ENCODE data around the gene MYO3B. TPM values are rescaled to one million over a fixed set of nuclear protein-coding genes. Genes with fewer than 3 reads are reported as not detected.

The MYO3B gene
- total RNA-seq, 1 experiment from 2014 or later, result 0.63 TPM

DNA sequence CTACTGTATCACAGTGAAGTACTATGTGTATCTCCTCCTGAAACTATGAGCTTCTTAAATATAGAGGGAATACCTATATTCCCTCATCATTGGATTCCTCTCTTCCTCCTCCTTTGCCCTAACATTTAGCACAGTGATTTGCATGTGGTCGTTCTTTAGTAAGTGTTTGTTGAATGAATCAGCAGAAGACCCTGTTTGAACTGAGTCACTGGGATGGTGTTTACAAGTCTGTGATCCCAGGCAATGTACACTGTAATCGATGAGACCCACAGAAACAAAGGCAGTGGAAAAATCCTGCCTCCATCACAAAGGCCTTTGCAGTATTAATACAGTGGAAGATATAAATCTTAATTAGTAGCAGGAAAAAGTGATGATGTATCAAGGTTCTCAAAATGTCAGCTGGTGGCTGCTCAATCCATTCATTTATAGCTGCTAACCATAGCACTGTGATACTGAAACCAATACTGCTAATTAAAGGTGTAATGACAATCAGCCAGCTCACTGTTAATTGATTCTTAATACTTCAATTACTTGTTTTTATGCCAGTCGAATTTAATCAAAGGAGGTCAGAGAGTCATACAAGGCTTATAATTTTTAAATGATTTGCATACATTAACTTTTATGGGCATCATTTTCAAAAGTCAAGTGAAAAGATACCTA is 20.8 kb upstream of the MYO3B start:
- Histone ChIP-seq H4K91ac (ENCODE audit: insufficient read length, low read depth, low read length) (no peak overlapping the region), H2BK12ac (ENCODE audit: insufficient read length, low read depth, low read length) (no peak overlapping the region), H3K56ac (ENCODE audit: insufficient read length, low read depth, low read length) (no peak overlapping the region), H3K4ac (ENCODE audit: low read depth, low read length) (no peak overlapping the region), H2AFZ (ENCODE audit: low read length) (no peak overlapping the region), H3K4me2 (ENCODE audit: insufficient read depth, insufficient read length, low read length) (no peak overlapping the region), H2BK15ac (ENCODE audit: low read depth, low read length) (no peak overlapping the region), H4K20me1 (ENCODE audit: control insufficient read depth, insufficient read depth, insufficient read length) (no peaks in the 10 kb centered on the region), H3K18ac (ENCODE audit: insufficient read length, low read depth, low read length) (no peak overlapping the region), H3K9ac (ENCODE audit: extremely low read depth, insufficient read length, low read length) (no peak overlapping the region), H2BK20ac (ENCODE audit: low read depth, low read length, poor library complexity, severe bottlenecking) (no peak overlapping the region), H2AK5ac (ENCODE audit: insufficient read length, low read length) (no peak overlapping the region), H3K23me2 (ENCODE audit: insufficient read length, low read depth, low read length, poor library complexity, severe bottlenecking) (no peaks in the 10 kb centered on the region), H3K9me3 (ENCODE audit: control insufficient read depth, low read depth, low read length) (no peaks in the 10 kb centered on the region), H2BK5ac (ENCODE audit: insufficient read length, low read length) (no peak overlapping the region), H3K23ac (ENCODE audit: insufficient read length, low read depth, low read length) (no peak overlapping the region), H3K4me1 (ENCODE audit: insufficient read depth, low read length) (peaks cover 12% of the 10 kb centered on the region), H3K27ac (ENCODE audit: insufficient read length, low read depth, low read length) (no peak overlapping the region), H4K8ac (replicated peaks; ENCODE audit: insufficient read length, low read depth, low read length) (no peak overlapping the region), H3T11ph (ENCODE audit: low read length) (no peak overlapping the region), H3K79me1 (ENCODE audit: insufficient read depth, low read depth, low read length, poor library complexity, severe bottlenecking) (no peaks in the 10 kb centered on the region), H3K27me3 (ENCODE audit: insufficient read depth, low read length) (no peaks in the 10 kb centered on the region), H2BK120ac (ENCODE audit: low read depth, low read length, poor library complexity, severe bottlenecking) (no peak overlapping the region), H4K5ac (ENCODE audit: insufficient read length, low read depth, low read length) (no peak overlapping the region), H3K14ac (ENCODE audit: insufficient read depth, low read length) (no peak overlapping the region), H3K79me2 (ENCODE audit: insufficient read depth, low read length) (no peaks in the 10 kb centered on the region)
- TF ChIP-seq, protein P1, sequence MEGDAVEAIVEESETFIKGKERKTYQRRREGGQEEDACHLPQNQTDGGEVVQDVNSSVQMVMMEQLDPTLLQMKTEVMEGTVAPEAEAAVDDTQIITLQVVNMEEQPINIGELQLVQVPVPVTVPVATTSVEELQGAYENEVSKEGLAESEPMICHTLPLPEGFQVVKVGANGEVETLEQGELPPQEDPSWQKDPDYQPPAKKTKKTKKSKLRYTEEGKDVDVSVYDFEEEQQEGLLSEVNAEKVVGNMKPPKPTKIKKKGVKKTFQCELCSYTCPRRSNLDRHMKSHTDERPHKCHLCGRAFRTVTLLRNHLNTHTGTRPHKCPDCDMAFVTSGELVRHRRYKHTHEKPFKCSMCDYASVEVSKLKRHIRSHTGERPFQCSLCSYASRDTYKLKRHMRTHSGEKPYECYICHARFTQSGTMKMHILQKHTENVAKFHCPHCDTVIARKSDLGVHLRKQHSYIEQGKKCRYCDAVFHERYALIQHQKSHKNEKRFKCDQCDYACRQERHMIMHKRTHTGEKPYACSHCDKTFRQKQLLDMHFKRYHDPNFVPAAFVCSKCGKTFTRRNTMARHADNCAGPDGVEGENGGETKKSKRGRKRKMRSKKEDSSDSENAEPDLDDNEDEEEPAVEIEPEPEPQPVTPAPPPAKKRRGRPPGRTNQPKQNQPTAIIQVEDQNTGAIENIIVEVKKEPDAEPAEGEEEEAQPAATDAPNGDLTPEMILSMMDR (conservative IDR thresholded peaks at IDR 0.05), result no peak
- peaks cover under 1% of the 10 kb centered on the region; the same call in 1 of the 2 replicates for H3K27me3 Mint-ChIP-seq (ENCODE audit: low read depth)
- no peak for DNase-seq
- no CpG with 5 or more reads among the region's 3 CpGs for WGBS (ENCODE audit: extremely low coverage, insufficient read length, low lambda C conversion rate)
- no peak overlapping the region for H3K27ac Mint-ChIP-seq
- peaks cover 3 to 19% of the 10 kb centered on the region in 2 experiments; a peak in 4 of 5 replicates for H3K9me3 Mint-ChIP-seq
- H3K4me1 Mint-ChIP-seq, result peaks cover 17 to 32% of the 10 kb centered on the region in 2 experiments
- peaks cover 0 to 10% (median 5%) of the 10 kb centered on the region in 3 experiments; a peak in 6 of 7 replicates for H3K36me3 Mint-ChIP-seq (ENCODE audit: insufficient read depth in 1 of 3, low read depth in 3 of 3)
- H3K4me3 Mint-ChIP-seq, result no peak overlapping the region

Measured in H9 (cell line).